OCI-LY7 (cell line): Measurements from ENCODE around the gene NEUROG2. TPM values are rescaled to one million over a fixed set of nuclear protein-coding genes. Genes with fewer than 3 reads are reported as not detected.

ENCODE experiments used
- BruUV-seq: library from RNA; stranded (reverse); fragments of 400-500 nt; replicated peaks from 2 replicates; lab custom pipeline; 2021; lab: Mats Ljungman, UMichigan
- CTCF ChIA-PET: fragments of 300-600 bp; sonication (Branson Sonifier 250); formaldehyde crosslinking; loops from one replicate; lab custom pipeline; 2022; ENCODE audit warnings: antibody characterized with exemption; ENCODE audit not compliant: unreplicated experiment; lab: Charles Lee
- POLR2A ChIA-PET: fragments of 300-600 bp; sonication (Branson Sonifier 250); formaldehyde crosslinking; loops from one replicate; lab custom pipeline; 2022; ENCODE audit warnings: antibody characterized with exemption; lab: Charles Lee
- DNase-seq: peaks from one replicate; pipeline ENCODE4 v3.0.0-alpha.2; 2015; ENCODE audit warnings: low spot score
- H2AFZ ChIP-seq: fragments of 200-600 bp; sonication (generic), shearing (Covaris generic); 2 replicates; pipeline ENCODE4 v1.6.1; 2014; ENCODE audit warnings: mild to moderate bottlenecking, antibody characterized with exemption, low read length, moderate library complexity
- H3K27ac ChIP-seq: fragments of 200-600 bp; sonication (generic); 2 replicates; pipeline ENCODE4 v1.5.1; 2014; ENCODE audit warnings: mixed run types, low read depth, mild to moderate bottlenecking, moderate library complexity, low read length, inconsistent platforms; ENCODE audit not compliant: poor library complexity, severe bottlenecking
- H3K36me3 ChIP-seq: fragments of 200-600 bp; sonication (generic); 2 replicates; pipeline ENCODE4 v1.6.1; 2014; ENCODE audit warnings: mild to moderate bottlenecking, antibody characterized with exemption, low read length, moderate library complexity, mixed read lengths; ENCODE audit not compliant: insufficient read depth
- H3K4me1 ChIP-seq: fragments of 200-600 bp; sonication (generic); 2 replicates; pipeline ENCODE4 v1.5.1; 2014; ENCODE audit warnings: mild to moderate bottlenecking, low read length; ENCODE audit not compliant: insufficient read depth, poor library complexity, severe bottlenecking
- H3K4me2 ChIP-seq: fragments of 200-600 bp; sonication (generic); 2 replicates; pipeline ENCODE4 v1.6.1; 2014; ENCODE audit warnings: mild to moderate bottlenecking, low read length
- H3K4me3 ChIP-seq: fragments of 200-600 bp; sonication (generic); 2 replicates; pipeline ENCODE4 v1.5.1; 2014; ENCODE audit warnings: mild to moderate bottlenecking, low read depth, low read length; ENCODE audit not compliant: poor library complexity, severe bottlenecking
- H3K79me2 ChIP-seq: fragments of 200-600 bp; sonication (generic); 2 replicates; pipeline ENCODE4 v1.6.1; 2016; ENCODE audit warnings: low read depth, mild to moderate bottlenecking, low read length, moderate library complexity, mixed read lengths; ENCODE audit not compliant: insufficient read depth
- H3K9me2 ChIP-seq: fragments of 200-600 bp; sonication (generic); 2 replicates; pipeline ENCODE4 v1.6.1; 2016; ENCODE audit warnings: mild to moderate bottlenecking, low read length, mixed read lengths; ENCODE audit not compliant: insufficient read depth
- H3K9me3 ChIP-seq: fragments of 200-600 bp; sonication (generic); 2 replicates; pipeline ENCODE4 v1.6.1; 2014; ENCODE audit warnings: mild to moderate bottlenecking, mixed run types, low read length, mixed read lengths
- H4K20me1 ChIP-seq: fragments of 200-600 bp; sonication (generic); 2 replicates; pipeline ENCODE4 v1.6.1; 2014; ENCODE audit warnings: mild to moderate bottlenecking, antibody characterized with exemption, low read length, moderate library complexity, mixed read lengths; ENCODE audit not compliant: insufficient read depth
- EZH2phosphoT487 ChIP-seq: fragments of 200-600 bp; sonication (generic); IDR thresholded peaks from 2 replicates; pipeline ENCODE4 v1.6.1; 2018; ENCODE audit warnings: low read depth, borderline replicate concordance, mild to moderate bottlenecking, mixed run types, antibody characterized with exemption, low read length, moderate library complexity, mixed read lengths
- intact Hi-C: fragments of 100-400 bp; cut with micrococcal nuclease; formaldehyde crosslinking; loops from one replicate; pipeline ENCODE4 v1.10.0; 2022; ENCODE audit not compliant: unreplicated experiment
- total RNA-seq, 2 experiments: library from RNA; depleted of rRNA in 1 of 2; stranded (reverse); fragments of >200 nt in 1 of 2; shearing (Covaris generic) in 1 of 2; gene quantifications; 2 replicates each; pipeline ENCODE4 v1.2.3, GENCODE V29; 2014 to 2022
- TF ChIP-seq, protein P1 (sequence below): fragments of 200-600 bp; sonication (generic); conservative IDR thresholded peaks from 2 replicates; pipeline ENCODE4 v1.5.1; 2014; ENCODE audit warnings: mild to moderate bottlenecking, antibody characterized with exemption, low read length, moderate library complexity, mixed read lengths

NEUROG2 gene
- total RNA-seq, 2 experiments from 2014 or later, result 0.06 TPM; not detected in 1

DNA sequence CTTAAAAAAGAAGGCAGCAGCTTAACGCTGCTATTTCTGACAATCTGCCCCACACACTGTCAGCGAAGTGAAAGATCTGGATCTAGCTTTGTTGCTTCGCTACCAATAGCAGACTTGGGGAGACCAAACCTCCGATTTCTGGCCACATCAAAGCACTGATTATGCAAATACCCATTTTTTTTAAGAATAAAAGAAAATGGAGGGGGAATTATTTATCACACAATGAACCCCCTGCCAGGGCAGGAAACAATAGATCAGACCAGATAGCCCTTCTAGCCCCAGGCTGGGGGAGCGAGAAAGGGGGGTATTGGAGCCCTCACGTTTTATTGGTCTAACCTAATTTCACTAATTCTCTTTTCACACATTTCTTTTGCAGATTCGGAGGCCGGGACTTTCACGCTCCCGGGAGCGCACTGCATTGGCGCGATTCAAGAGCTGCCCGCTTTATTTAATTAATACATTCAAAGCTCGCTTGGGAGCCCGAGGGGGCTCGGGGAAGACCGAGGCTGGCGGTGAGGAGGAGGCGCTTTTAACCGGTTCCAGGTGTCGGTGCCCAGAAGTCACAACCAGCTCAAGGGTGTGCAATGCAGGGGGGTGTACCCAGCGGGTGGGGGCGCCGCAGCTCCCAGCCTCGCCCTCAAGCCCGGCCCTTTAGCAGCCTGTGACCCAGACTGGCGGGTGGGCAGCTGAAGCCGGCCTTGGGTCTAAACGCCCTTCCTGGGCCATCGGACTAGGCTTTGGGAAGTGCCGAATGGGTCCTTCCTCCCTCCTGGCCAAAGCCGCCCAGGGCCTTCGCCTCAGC is 5.5 kb downstream of the NEUROG2 start:
- CTCF ChIA-PET, result no interaction called here
- Histone ChIP-seq H3K36me3 (no peaks in the 10 kb centered on the region), H4K20me1 (no peaks in the 10 kb centered on the region), H3K4me2 (peak overlapping the region; percentile 25), H3K9me2 (no peaks in the 10 kb centered on the region), H3K4me3 (no peak overlapping the region), H3K9me3 (no peaks in the 10 kb centered on the region), H2AFZ (no peak overlapping the region), H3K79me2 (no peaks in the 10 kb centered on the region), H3K4me1 (peaks cover 10% of the 10 kb centered on the region), H3K27ac (no peak overlapping the region)
- DNase-seq, result no peak
- POLR2A ChIA-PET, result interaction anchor here (0.7 kb wide), 1 partner anchor 186 kb away, joined by 4 read pairs; no protein-coding TSS in a partner anchor
- intact Hi-C loops, result no loop called here
- no TSS peak for BruUV-seq
- TF ChIP-seq, protein P1, sequence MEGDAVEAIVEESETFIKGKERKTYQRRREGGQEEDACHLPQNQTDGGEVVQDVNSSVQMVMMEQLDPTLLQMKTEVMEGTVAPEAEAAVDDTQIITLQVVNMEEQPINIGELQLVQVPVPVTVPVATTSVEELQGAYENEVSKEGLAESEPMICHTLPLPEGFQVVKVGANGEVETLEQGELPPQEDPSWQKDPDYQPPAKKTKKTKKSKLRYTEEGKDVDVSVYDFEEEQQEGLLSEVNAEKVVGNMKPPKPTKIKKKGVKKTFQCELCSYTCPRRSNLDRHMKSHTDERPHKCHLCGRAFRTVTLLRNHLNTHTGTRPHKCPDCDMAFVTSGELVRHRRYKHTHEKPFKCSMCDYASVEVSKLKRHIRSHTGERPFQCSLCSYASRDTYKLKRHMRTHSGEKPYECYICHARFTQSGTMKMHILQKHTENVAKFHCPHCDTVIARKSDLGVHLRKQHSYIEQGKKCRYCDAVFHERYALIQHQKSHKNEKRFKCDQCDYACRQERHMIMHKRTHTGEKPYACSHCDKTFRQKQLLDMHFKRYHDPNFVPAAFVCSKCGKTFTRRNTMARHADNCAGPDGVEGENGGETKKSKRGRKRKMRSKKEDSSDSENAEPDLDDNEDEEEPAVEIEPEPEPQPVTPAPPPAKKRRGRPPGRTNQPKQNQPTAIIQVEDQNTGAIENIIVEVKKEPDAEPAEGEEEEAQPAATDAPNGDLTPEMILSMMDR, result no peak
- TF ChIP-seq EZH2phosphoT487, result no peak

DNA sequence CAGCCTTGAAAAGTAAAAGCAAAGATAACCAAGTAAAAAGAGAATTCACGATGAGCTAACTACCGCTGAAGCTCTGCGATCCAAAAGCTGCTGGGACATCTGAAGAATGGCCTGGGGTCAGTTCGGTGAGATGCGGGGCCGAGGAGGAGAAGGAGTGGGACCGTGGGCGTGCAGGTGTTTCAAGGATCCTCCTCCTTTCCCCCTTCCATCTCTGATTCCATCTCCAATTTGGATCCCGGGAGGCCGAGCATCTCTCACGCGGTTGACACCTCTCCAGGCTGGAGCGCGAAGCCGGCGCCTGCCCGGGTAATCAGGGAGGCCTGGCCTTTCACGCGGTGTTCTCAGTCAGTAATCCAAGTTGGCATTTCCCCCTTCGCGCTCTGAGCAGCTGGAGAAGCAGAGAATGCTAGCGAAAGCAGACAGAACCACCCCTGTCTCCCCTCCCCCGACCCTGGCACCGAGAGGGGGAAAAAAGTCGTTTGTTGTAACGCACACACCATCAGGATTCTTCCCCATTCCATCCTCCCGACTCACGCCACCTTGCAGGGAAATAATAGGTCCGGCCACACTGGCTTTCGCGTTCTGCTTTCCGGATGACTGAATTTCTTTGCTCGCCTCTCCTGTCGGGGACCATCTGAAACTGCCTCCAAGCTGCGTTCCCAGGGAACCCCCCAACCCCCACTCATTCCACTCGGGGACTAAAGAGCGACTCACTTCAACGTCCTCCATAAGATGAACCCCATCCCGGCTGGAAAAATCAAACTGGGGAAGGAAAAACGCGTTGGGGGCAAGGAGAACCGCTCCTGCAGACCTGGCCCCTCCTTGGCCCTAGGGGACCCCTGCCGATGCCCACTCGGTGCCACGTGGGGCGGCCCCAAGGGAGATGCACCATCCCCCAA is 6.5 kb downstream of the NEUROG2 start:
- no peak overlapping the region for H2AFZ ChIP-seq
- H4K20me1 ChIP-seq, result no peaks in the 10 kb centered on the region
- intact Hi-C loops, result no loop called here
- CTCF ChIA-PET, result no interaction called here
- H3K9me3 ChIP-seq, result no peaks in the 10 kb centered on the region
- no peak for DNase-seq
- POLR2A ChIA-PET, result interaction anchor here (0.7 to 1.1 kb wide), 4 partner anchors 40 to 409 kb away, joined by 3 to 8 read pairs (median 4); no protein-coding TSS in a partner anchor
- H3K36me3 ChIP-seq, result no peaks in the 10 kb centered on the region
- peak overlapping the region; percentile 25; the same call in 1 of the 2 replicates for H3K4me2 ChIP-seq
- BruUV-seq, result no TSS peak
- no peak overlapping the region for H3K4me3 ChIP-seq
- peaks cover 4% of the 10 kb centered on the region for H3K4me1 ChIP-seq
- H3K79me2 ChIP-seq, result no peaks in the 10 kb centered on the region
- H3K9me2 ChIP-seq, result no peaks in the 10 kb centered on the region
- no peak overlapping the region for H3K27ac ChIP-seq
- TF ChIP-seq EZH2phosphoT487, result no peak
- TF ChIP-seq, protein P1, result no peak
